Astrocyte (in vitro differentiated cells and primary cell): ENCODE data around the gene TAS2R16. TPM values are rescaled to one million over a fixed set of nuclear protein-coding genes. Genes with fewer than 3 reads are reported as not detected.

Experiments used
- DNase-seq: peaks from one replicate; pipeline ENCODE4 v3.0.0-alpha.2; 2010; ENCODE audit warnings: low read depth
- FAIRE-seq: peaks from 2 replicates; lab custom pipeline; 2011; peaks lifted over from hg19 to GRCh38; lab: Jason Lieb, UNC
- H2AFZ ChIP-seq: 2 replicates; pipeline ENCODE4 v1.6.0; 2012; ENCODE audit warnings: low read depth, low read length, inconsistent platforms
- H3K27ac ChIP-seq: 2 replicates; pipeline ENCODE4 v1.5.1; 2011; ENCODE audit warnings: low read depth, low read length, inconsistent platforms
- H3K27me3 ChIP-seq: 2 replicates; pipeline ENCODE4 v1.6.0; 2011; ENCODE audit warnings: low read length, inconsistent platforms; ENCODE audit not compliant: insufficient read depth
- H3K36me3 ChIP-seq: 2 replicates; pipeline ENCODE4 v1.5.1; 2011; ENCODE audit warnings: low read length, inconsistent platforms; ENCODE audit not compliant: insufficient read depth
- H3K4me1 ChIP-seq: 2 replicates; pipeline ENCODE4 v1.5.1; 2011; ENCODE audit warnings: low read length, inconsistent platforms; ENCODE audit not compliant: insufficient read depth
- H3K4me2 ChIP-seq: 2 replicates; pipeline ENCODE4 v1.6.0; 2012; ENCODE audit warnings: low read length, inconsistent platforms
- H3K4me3 ChIP-seq: 2 replicates; pipeline ENCODE4 v1.5.1; 2011; ENCODE audit warnings: low read depth, mild to moderate bottlenecking, low read length, inconsistent platforms; ENCODE audit not compliant: insufficient read depth
- H3K79me2 ChIP-seq: 2 replicates; pipeline ENCODE4 v1.6.0; 2012; ENCODE audit warnings: mild to moderate bottlenecking, low read length, inconsistent platforms; ENCODE audit not compliant: insufficient read depth
- H3K9ac ChIP-seq: 2 replicates; pipeline ENCODE4 v1.6.0; 2012; ENCODE audit warnings: mild to moderate bottlenecking, low read length, inconsistent platforms
- H3K9me3 ChIP-seq: 2 replicates; pipeline ENCODE4 v1.5.1; 2012; ENCODE audit warnings: low read depth, mild to moderate bottlenecking, low read length, inconsistent platforms; ENCODE audit not compliant: insufficient read depth
- H4K20me1 ChIP-seq: 2 replicates; pipeline ENCODE4 v1.6.0; 2012; ENCODE audit warnings: low read length, inconsistent platforms; ENCODE audit not compliant: insufficient read depth
- H3K27ac Mint-ChIP-seq: one replicate; pipeline ENCODE4 v1.8.0; 2021; ENCODE audit warnings: mild to moderate bottlenecking, mixed read lengths; ENCODE audit not compliant: unreplicated experiment
- H3K27me3 Mint-ChIP-seq: one replicate; pipeline ENCODE4 v1.8.0; 2021; ENCODE audit warnings: low read depth, mixed read lengths; ENCODE audit not compliant: unreplicated experiment
- H3K36me3 Mint-ChIP-seq: one replicate; pipeline ENCODE4 v1.8.0; 2021; ENCODE audit warnings: low read depth, mixed read lengths; ENCODE audit not compliant: unreplicated experiment
- H3K4me1 Mint-ChIP-seq: one replicate; pipeline ENCODE4 v1.8.0; 2021; ENCODE audit warnings: low read depth, mixed read lengths; ENCODE audit not compliant: unreplicated experiment
- H3K4me3 Mint-ChIP-seq: one replicate; pipeline ENCODE4 v1.8.0; 2021; ENCODE audit warnings: mild to moderate bottlenecking, moderate library complexity, mixed read lengths; ENCODE audit not compliant: unreplicated experiment
- H3K9me3 Mint-ChIP-seq: one replicate; pipeline ENCODE4 v1.8.0; 2021; ENCODE audit warnings: mild to moderate bottlenecking, mixed read lengths; ENCODE audit not compliant: unreplicated experiment
- EZH2 ChIP-seq: IDR thresholded peaks from 2 replicates; pipeline ENCODE4 v1.6.1; 2012; ENCODE audit warnings: mild to moderate bottlenecking, low read length, inconsistent platforms; ENCODE audit not compliant: insufficient read depth
- total RNA-seq: library from RNA; stranded (reverse); gene quantifications from 2 replicates; pipeline ENCODE4 v1.2.1, GENCODE V29; 2021
- TF ChIP-seq, protein P1 (sequence below): IDR thresholded peaks from 2 replicates; pipeline ENCODE4 v1.5.1; 2011; ENCODE audit warnings: low read depth, mild to moderate bottlenecking, inconsistent platforms, low read length, moderate library complexity; ENCODE audit not compliant: insufficient read depth

Gene TAS2R16
- total RNA-seq, 1 donor from 2014 or later = not detected

DNA sequence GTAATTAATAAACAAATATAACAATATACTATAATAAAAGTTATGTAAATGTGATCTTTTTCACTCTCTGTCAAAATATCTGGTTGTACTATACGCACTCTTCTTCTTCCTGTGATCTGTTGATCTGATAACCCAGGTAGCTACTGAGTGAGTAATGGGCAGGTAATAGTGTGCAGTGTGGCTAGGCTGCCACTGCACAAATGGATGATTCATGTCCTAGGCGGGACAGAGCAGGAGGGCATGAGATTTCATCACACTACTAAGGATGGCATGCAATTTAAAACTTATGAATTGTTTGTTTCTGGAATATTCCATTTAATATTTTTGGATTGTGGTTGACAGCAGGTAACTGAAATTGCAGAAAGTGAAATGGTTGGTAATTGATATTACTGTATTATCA lies 44.5 kb downstream of the TAS2R16 start:
- Histone ChIP-seq H2AFZ (no peak overlapping the region), H3K4me3 (no peak overlapping the region), H3K27me3 (no peaks in the 10 kb centered on the region), H3K79me2 (no peaks in the 10 kb centered on the region), H3K27ac (no peak overlapping the region), H4K20me1 (no peaks in the 10 kb centered on the region), H3K4me2 (no peak overlapping the region), H3K9ac (no peak overlapping the region), H3K36me3 (no peaks in the 10 kb centered on the region), H3K4me1 (no peaks in the 10 kb centered on the region), H3K9me3 (no peaks in the 10 kb centered on the region)
- H3K9me3 Mint-ChIP-seq = peaks cover 3% of the 10 kb centered on the region
- no peaks in the 10 kb centered on the region for H3K36me3 Mint-ChIP-seq
- H3K27ac Mint-ChIP-seq = no peak overlapping the region
- H3K4me1 Mint-ChIP-seq = peaks cover 3% of the 10 kb centered on the region
- H3K4me3 Mint-ChIP-seq = no peak overlapping the region
- DNase-seq (no peak), FAIRE-seq (no peak)
- TF ChIP-seq, protein P1, sequence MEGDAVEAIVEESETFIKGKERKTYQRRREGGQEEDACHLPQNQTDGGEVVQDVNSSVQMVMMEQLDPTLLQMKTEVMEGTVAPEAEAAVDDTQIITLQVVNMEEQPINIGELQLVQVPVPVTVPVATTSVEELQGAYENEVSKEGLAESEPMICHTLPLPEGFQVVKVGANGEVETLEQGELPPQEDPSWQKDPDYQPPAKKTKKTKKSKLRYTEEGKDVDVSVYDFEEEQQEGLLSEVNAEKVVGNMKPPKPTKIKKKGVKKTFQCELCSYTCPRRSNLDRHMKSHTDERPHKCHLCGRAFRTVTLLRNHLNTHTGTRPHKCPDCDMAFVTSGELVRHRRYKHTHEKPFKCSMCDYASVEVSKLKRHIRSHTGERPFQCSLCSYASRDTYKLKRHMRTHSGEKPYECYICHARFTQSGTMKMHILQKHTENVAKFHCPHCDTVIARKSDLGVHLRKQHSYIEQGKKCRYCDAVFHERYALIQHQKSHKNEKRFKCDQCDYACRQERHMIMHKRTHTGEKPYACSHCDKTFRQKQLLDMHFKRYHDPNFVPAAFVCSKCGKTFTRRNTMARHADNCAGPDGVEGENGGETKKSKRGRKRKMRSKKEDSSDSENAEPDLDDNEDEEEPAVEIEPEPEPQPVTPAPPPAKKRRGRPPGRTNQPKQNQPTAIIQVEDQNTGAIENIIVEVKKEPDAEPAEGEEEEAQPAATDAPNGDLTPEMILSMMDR = no peak
- TF ChIP-seq EZH2 = no peak
- no peaks in the 10 kb centered on the region for H3K27me3 Mint-ChIP-seq

DNA sequence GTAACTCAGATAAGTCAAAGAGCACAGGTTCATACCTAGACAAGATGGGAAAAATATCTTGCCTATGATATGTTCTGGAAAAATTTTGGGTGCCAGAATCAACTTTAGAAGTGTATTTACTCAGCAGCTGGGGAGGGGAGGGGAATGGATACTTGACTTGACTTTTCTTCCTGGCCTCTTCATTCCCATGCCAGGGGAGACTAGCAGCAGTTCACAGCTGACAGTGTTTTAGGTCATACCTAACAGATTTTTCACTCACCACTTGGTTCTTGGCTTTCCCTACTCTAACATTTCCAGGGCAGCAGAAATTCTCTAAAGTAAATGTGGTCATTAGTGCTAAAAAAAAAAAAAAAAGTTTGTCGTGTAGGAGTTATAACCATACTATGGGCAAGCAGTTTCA lies 46.3 kb downstream of the TAS2R16 start:
- H2AFZ ChIP-seq = no peak overlapping the region
- H3K36me3 Mint-ChIP-seq = no peaks in the 10 kb centered on the region
- no peak overlapping the region for H3K27ac ChIP-seq
- H3K9ac ChIP-seq = no peak overlapping the region
- no peak overlapping the region for H3K4me2 ChIP-seq
- H3K9me3 Mint-ChIP-seq = no peaks in the 10 kb centered on the region
- H3K36me3 ChIP-seq = no peaks in the 10 kb centered on the region
- no peak for TF ChIP-seq EZH2
- TF ChIP-seq, protein P1 = no peak
- no peaks in the 10 kb centered on the region for H3K27me3 Mint-ChIP-seq
- peaks cover 3% of the 10 kb centered on the region for H3K4me1 Mint-ChIP-seq
- no peaks in the 10 kb centered on the region for H3K27me3 ChIP-seq
- H4K20me1 ChIP-seq = no peaks in the 10 kb centered on the region
- H3K4me3 Mint-ChIP-seq = no peak overlapping the region
- no peak overlapping the region for H3K4me3 ChIP-seq
- H3K9me3 ChIP-seq = no peaks in the 10 kb centered on the region
- DNase-seq (peak; percentile 8), FAIRE-seq (no peak)
- H3K27ac Mint-ChIP-seq = no peak overlapping the region
- no peaks in the 10 kb centered on the region for H3K4me1 ChIP-seq
- no peaks in the 10 kb centered on the region for H3K79me2 ChIP-seq

Other genes starting within 250 kb of the TAS2R16 start
- gene CADPS2, start 109.2 kb downstream of the TAS2R16 start, total RNA-seq = 6.1 and 6.4 TPM in 2 replicates
- gene SLC13A1, start 204.3 kb upstream of the TAS2R16 start, total RNA-seq = not detected in 2 replicates